ENCODE results near the gene BET1L.
"Not testable (repeated sequence)": the region's sequence is repeated elsewhere in the genome, so short reads cannot be mapped to it uniquely, and the experiment has no call there.

The BET1L gene

DNA sequence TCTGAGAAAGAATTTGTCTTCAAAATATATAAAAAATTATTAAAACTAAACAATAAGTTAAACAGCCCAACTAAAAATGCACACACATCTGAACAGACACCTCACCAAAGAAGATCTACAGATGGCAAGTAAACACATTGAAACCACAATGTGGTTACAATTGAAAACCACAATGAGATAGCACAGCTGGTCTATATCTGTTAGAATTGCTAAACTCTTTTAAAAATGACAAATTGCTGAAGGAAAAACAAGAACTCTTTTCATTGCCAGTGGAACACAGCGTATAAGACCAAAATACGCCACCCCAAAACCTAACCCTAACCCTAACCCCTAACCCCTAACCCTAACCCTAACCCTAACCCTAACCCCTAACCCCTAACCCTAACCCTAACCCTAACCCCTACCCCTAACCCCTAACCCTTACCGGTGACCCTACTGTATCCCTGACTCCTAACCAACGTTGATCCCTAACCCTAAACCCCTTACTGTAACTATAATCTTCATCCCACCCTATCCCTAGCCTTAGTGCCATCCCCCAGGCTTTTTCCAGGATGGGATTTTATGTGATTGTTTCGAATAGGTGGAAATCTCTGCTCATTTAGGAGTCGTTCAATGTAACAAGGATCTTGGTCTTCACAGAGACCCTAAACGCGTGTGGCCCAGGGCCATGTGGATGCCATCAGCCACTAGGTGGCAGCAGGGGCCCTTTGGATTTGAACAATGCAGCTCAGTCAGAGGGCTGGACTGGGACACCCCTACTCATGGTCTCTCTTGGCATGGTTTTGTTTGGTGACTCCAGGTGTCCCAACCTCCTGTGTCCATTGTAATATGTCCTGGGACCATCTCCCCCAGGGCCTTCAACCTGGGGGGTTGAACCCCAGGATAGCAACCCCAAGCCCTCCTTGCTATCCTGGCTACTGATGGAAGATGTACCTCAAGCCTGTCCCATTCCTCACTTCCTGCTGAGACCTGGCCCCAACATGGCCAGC lies 15.4 kb downstream of the BET1L start:
- DNase-seq: peak; percentile 36 to 41

DNA sequence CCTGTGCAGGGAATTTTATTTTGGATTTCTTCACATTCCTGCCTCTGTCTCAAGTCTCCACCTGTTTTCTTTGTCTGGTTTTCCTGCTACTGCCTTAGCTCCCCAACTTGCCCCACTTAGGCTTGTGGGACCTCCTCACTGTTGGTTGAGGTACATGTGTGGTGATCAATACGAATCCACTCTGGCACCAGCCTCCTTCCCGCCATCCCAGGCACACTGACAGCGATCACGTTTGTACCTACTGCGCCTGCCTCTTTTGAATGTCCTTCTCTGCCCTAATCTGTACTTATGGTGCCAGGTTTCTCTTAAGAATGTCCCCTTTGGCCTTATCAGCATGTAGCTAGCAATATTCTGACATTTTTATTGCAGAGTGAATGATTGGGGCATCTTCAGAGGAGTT lies 16.7 kb downstream of the BET1L start:
- DNase-seq: not testable (repeated sequence)

DNA sequence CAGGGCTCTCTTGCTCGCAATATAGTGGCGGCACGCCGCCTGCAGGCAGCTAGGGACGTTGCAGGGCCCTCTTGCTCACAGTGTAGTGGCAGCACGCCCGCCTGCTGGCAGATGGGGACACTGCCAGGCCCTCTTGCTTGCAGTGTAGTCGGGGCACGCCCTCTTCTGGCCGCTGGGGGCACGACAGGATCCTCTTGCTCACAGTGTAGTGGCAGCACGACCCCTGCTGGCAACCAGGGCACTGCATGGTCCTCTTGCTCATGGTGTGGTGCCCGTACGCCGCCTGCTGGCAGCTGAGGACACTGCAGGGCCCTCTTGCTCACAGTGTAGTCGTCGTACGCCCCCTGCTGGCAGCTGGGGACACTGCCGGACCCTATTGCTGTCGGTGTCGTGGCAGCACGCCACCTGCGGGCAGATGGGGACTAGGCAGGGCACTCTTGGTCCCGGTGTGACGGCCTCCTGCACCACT lies 17.3 kb downstream of the BET1L start:
- DNase-seq: not testable (repeated sequence)

DNA sequence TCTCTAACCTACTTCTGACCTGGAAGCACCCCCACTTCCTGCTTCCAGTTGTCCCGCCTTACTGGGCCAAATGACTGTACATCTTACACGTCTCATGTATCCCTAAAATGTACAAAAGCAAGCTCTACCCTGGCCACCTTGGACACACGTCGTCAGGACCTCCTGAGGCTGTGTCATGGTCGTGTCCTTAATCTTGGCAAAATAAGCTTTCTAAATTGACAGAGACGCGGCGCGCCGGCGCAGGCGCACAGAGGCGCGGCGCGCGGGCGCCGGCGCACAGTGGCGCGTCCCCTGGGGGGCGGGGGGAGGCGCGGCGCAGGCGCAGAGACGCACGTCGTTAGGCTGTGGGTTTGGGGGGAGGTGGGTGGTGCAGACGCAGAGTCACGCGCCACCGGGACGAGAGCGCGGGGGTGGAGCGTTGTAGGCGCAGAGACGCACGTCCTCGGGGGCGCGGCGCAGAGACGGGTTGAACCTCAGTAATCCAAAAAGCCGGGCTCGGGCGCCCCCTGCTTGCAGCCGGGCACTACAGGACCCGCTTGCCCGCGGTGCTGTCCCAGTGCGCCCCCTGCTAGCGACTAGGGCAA lies 17.9 kb downstream of the BET1L start:
- DNase-seq: not testable (repeated sequence)

DNA sequence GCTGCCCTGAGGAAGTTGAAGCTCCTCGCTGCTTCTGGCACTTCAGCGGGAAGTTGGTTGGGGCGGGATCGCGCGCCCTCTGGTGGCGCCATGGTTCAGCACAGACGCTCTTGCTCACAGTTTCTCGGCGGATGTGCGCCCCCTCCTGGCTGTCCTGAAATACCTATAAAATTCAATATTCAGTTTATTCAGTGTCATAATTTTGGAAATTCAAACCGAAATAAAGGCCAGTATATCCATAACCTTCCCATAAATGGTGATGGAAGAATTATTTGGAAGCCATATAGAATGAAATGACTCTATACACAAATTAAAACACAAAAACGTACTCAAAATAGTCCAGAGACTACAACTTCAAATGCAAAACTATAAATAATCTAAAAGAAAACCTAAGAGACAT lies 27.0 kb downstream of the BET1L start:
- not testable (repeated sequence) for DNase-seq

Data from stimulated activated CD4-positive, alpha-beta T cell treated with anti-CD3 and anti-CD28 coated beads, Interleukin-4, amount 100 ng/mL, for 4 hours (primary cell).